Neuron (in vitro differentiated cells): ENCODE data around the gene RETSAT.
A peak's percentile ranks its signal among the peaks of the same experiment; 100 is the strongest.
"Not testable (repeated sequence)": the region's sequence is repeated elsewhere in the genome, so short reads cannot be mapped to it uniquely, and the experiment has no call there.

Experiments
- H2AFZ ChIP-seq: one replicate; pipeline ENCODE4 v1.6.1; 2013; ENCODE audit warnings: low read depth, mild to moderate bottlenecking, inconsistent platforms, low read length, moderate library complexity
- H3K27me3 ChIP-seq: one replicate; pipeline ENCODE4 v1.6.1; 2013; ENCODE audit warnings: low read length; ENCODE audit not compliant: insufficient read depth
- H3K36me3 ChIP-seq: one replicate; pipeline ENCODE4 v1.6.1; 2013; ENCODE audit warnings: low read length; ENCODE audit not compliant: insufficient read depth
- H3K4me1 ChIP-seq: one replicate; pipeline ENCODE4 v1.6.1; 2013; ENCODE audit warnings: low read length; ENCODE audit not compliant: insufficient read depth
- H3K4me3 ChIP-seq: 2 replicates; pipeline ENCODE4 v1.5.1; 2013; ENCODE audit warnings: mild to moderate bottlenecking, low read length, moderate library complexity
- H3K9me3 ChIP-seq: one replicate; pipeline ENCODE4 v1.6.1; 2013; ENCODE audit warnings: low read length

Gene RETSAT

GRCh38 chr2:85368921-85369320 lies 14.6 kb upstream of the RETSAT start:
- Histone ChIP-seq H3K36me3 (peaks cover 3% of the 10 kb centered on the region), H2AFZ (no peak overlapping the region), H3K4me1 (no peaks in the 10 kb centered on the region), H3K4me3 (no peak overlapping the region), H3K9me3 (peaks cover 2% of the 10 kb centered on the region), H3K27me3 (no peaks in the 10 kb centered on the region)

DNA sequence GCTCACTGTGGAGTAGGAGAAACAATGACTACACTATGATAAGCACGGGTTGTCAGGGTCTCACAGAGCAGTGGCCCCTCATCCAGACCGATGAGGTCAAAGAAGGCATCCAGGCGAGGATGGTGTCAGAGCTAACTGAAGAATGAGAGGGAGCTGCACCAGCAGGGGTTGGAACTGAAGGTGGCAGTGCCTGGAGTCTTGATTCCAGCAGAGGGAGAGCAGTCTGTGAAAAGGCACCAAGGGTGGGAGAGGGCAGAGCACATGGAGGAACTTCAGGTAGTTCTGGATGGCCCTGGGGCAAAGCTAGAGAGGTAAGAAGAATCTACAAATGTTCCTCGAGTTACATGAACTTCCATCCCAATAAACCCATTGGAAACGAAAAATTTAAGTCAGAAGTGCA lies 12.9 kb upstream of the RETSAT start:
- H3K9me3 ChIP-seq = peaks cover 2% of the 10 kb centered on the region
- peaks cover 9% of the 10 kb centered on the region for H3K36me3 ChIP-seq
- H2AFZ ChIP-seq = no peak overlapping the region
- H3K4me3 ChIP-seq = no peak overlapping the region
- H3K27me3 ChIP-seq = no peaks in the 10 kb centered on the region
- H3K4me1 ChIP-seq = no peaks in the 10 kb centered on the region

- not testable (repeated sequence) for H3K4me1 ChIP-seq
Measured at GRCh38 chr2:85362653-85363387, 8.5 kb upstream of the RETSAT start.

GRCh38 chr2:85357736-85358135 lies 3.4 kb upstream of the RETSAT start:
- Histone ChIP-seq H3K9me3 (no peaks in the 10 kb centered on the region), H3K4me1 (peaks cover 14% of the 10 kb centered on the region), H3K27me3 (no peaks in the 10 kb centered on the region), H3K4me3 (no peak overlapping the region), H3K36me3 (peaks cover 7% of the 10 kb centered on the region), H2AFZ (no peak overlapping the region)

More at GRCh38 chr2:85362653-85363387, 8.5 kb upstream of the RETSAT start:
- H2AFZ ChIP-seq, H3K4me3 ChIP-seq, H3K9me3 ChIP-seq, H3K27me3 ChIP-seq: not testable (repeated sequence)
- H3K36me3 ChIP-seq = peaks cover 12% of the 10 kb centered on the region

- Histone ChIP-seq H3K27me3 (no peaks in the 10 kb centered on the region), H3K36me3 (peaks cover 4% of the 10 kb centered on the region), H3K4me1 (peaks cover 14% of the 10 kb centered on the region), H3K4me3 (no peak overlapping the region), H3K9me3 (no peaks in the 10 kb centered on the region), H2AFZ (no peak overlapping the region)
Measured at GRCh38 chr2:85356186-85356585, 1.9 kb upstream of the RETSAT start.

DNA sequence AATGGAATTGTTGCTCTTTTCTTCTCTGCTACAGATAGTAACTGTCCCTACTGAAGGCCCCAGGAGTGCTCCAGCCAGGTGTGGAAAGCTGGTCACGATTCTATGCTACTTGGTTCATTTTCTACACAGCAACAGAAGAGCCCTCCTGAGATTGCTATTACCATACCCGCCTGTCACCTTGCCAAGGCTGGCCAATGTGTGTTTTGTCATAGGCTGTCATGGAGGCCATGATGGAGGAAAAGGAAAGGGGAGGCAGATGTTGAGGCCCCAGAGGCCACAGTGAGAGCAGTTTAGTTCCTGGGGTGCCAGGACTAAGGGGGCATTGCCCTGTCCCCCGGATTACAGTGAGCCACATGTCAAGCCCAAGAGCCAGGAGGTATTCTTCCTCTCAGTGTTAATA lies 1.2 kb upstream of the RETSAT start:
- Histone ChIP-seq H2AFZ (peak overlapping the region; percentile 95), H3K9me3 (no peaks in the 10 kb centered on the region), H3K4me3 (peak overlapping the region; percentile 78), H3K36me3 (peaks cover 6% of the 10 kb centered on the region), H3K4me1 (peaks cover 14% of the 10 kb centered on the region), H3K27me3 (no peaks in the 10 kb centered on the region)

GRCh38 chr2:85355073-85355410 lies 714 bp upstream of the RETSAT start:
- peak overlapping the region; percentile 78 for H3K4me3 ChIP-seq
- H3K4me1 ChIP-seq = peaks cover 14% of the 10 kb centered on the region
- H3K9me3 ChIP-seq = no peaks in the 10 kb centered on the region
- no peaks in the 10 kb centered on the region for H3K27me3 ChIP-seq
- peak overlapping the region; percentile 95 for H2AFZ ChIP-seq
- peaks cover 10% of the 10 kb centered on the region for H3K36me3 ChIP-seq

GRCh38 chr2:85353876-85354285 lies 447 bp downstream of the RETSAT start:
- H2AFZ ChIP-seq = peak overlapping the region; percentile 47
- peaks cover 20% of the 10 kb centered on the region for H3K36me3 ChIP-seq
- no peaks in the 10 kb centered on the region for H3K27me3 ChIP-seq

DNA sequence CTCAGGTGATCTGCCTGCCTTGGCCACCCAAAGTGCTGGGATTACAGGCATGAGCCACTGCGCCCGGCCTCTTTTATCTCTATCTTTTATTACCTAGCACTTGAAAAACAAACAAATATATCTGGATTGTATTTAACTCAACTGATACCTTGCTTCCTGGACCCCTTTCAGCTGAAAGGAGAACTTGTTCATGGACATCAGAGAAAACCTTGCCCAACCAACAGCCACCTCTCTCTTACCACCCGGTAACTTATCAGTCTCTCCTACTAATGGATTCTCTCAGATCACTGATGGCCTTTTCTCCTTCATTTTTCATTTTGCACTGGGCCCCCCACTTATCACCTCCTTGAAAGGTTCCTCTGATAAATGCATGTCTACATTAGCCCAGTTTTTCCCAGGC lies 6.7 kb downstream of the RETSAT start:
- Histone ChIP-seq H3K9me3 (no peaks in the 10 kb centered on the region), H3K36me3 (peaks cover 32% of the 10 kb centered on the region), H3K27me3 (no peaks in the 10 kb centered on the region), H3K4me1 (no peaks in the 10 kb centered on the region), H3K4me3 (no peak overlapping the region), H2AFZ (no peak overlapping the region)

More at GRCh38 chr2:85353876-85354285, 447 bp downstream of the RETSAT start:
- no peaks in the 10 kb centered on the region for H3K9me3 ChIP-seq
- H3K4me3 ChIP-seq = peak overlapping the region; percentile 78
- peaks cover 14% of the 10 kb centered on the region for H3K4me1 ChIP-seq

- no peaks in the 10 kb centered on the region for H3K9me3 ChIP-seq
- H3K4me1 ChIP-seq = no peaks in the 10 kb centered on the region
- H2AFZ ChIP-seq = no peak overlapping the region
- no peak overlapping the region for H3K4me3 ChIP-seq
- no peaks in the 10 kb centered on the region for H3K27me3 ChIP-seq
- H3K36me3 ChIP-seq = peaks cover 21% of the 10 kb centered on the region
Measured at GRCh38 chr2:85344356-85344954, 9.9 kb downstream of the RETSAT start.

DNA sequence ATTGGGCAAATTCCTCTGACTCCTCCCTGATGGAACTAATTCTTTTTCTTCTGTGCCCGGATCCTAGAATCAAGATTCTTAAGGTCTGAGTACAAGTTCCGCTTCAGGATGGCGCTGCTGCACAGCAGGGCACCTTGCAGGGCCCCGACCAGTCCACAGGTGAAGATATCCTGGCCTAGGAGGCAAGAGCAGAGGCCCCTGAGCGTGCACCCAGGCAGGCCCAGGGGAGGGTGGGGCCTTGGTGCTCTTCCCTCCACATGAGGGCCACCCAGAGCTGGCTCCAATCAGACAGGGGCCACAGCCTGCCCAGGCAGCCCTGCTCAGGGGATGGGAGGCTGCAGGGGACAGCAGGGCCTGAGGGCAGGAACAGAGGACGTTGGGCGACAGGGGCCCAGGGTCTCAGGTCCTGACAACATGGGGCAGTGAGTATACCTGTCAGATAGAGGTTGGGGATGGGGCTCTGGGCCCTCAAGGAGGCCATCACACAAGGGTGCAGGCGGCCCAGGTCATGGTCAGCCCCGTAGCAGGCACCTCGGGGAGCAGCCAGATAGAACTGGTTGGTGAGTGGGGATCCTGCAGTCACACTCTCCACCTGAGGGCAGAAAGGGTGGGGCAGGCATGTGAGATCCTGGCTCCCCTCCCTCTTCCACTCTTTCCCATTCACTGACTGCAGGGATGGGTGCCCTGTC lies 11.0 kb downstream of the RETSAT start:
- H3K4me1 ChIP-seq = not testable (repeated sequence)

GRCh38 chr2:85342156-85342555 lies 12.2 kb downstream of the RETSAT start:
- H3K36me3 ChIP-seq = peaks cover 16% of the 10 kb centered on the region
- no peak overlapping the region for H3K4me3 ChIP-seq
- H3K9me3 ChIP-seq = no peaks in the 10 kb centered on the region
- H3K4me1 ChIP-seq = peaks cover 11% of the 10 kb centered on the region
- no peak overlapping the region for H2AFZ ChIP-seq
- no peaks in the 10 kb centered on the region for H3K27me3 ChIP-seq

More for the DNA sequence above, 11.0 kb downstream of the RETSAT start:
- not testable (repeated sequence) for H2AFZ ChIP-seq, H3K4me3 ChIP-seq, H3K27me3 ChIP-seq, H3K9me3 ChIP-seq
- peaks cover 16% of the 10 kb centered on the region for H3K36me3 ChIP-seq

DNA sequence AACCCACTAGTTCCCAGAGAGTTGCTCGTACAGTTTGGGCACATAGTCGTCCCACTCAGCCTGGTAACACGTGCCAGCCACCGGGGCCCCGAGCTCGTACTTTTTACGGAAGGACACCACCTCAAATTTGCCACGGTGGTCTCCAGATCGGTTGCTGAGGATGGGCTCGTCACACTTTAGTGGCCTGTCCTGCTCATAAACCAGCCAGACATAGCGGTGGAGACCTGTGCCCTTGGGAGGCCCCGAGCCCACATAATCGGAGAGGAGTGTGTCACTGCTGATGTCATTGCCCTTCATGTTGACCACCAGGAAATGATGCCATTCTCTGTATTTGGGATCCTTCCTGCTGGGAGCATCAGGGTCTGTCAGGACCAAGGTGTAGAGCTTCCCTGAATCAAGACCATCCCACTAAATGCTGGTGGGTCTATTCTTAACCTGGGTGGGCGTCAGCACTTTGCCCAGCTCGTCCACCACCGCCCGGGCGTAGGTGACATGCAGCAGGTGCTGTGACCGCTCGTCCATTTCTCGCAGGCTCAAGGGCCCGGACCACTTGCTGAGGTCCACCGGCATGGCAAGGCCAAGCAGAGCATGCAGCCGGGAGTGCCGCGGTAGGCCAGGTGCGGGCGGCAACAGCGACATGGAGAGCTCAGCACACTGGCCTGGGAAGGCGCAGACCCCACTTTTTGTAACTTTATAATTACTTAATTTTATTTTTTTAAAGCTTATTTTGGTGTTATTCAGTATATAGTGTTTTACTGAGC lies 12.9 kb downstream of the RETSAT start:
- Histone ChIP-seq H3K36me3 (peaks cover 16% of the 10 kb centered on the region), H3K4me1 (peaks cover 11% of the 10 kb centered on the region), H3K9me3 (no peaks in the 10 kb centered on the region), H3K27me3 (no peaks in the 10 kb centered on the region), H2AFZ (no peak overlapping the region), H3K4me3 (no peak overlapping the region)
